IMR-90 (cell line): Measurements from ENCODE around the gene DHCR7. TPM values are rescaled to one million over a fixed set of nuclear protein-coding genes. Genes with fewer than 3 reads are reported as not detected.

Experiments
- ATAC-seq: fragments of 200-7000 bp; cut with Tn5 transposase; 2 replicates; pipeline ENCODE4 v1.9.1; 2020; ENCODE audit warnings: low read depth, mild to moderate bottlenecking, moderate library complexity
- BruUV-seq: library from RNA; stranded (reverse); fragments of 400-500 nt; replicated peaks from 2 replicates; lab custom pipeline; 2021; lab: Mats Ljungman, UMichigan
- CTCF ChIA-PET: fragments of 300-600 bp; formaldehyde crosslinking; extraction: SDS; loops from one replicate; lab custom pipeline; 2021; ENCODE audit warnings: antibody characterized with exemption; lab: Yijun Ruan, JAX
- POLR2A ChIA-PET: fragments of 300-600 bp; sonication (Branson Sonifier 250); formaldehyde crosslinking; loops from one replicate; lab custom pipeline; 2022; ENCODE audit warnings: antibody characterized with exemption; ENCODE audit not compliant: unreplicated experiment; lab: Charles Lee
- DNase-seq: peaks from one replicate; pipeline ENCODE4 v3.0.0; 2013
- H2AFZ ChIP-seq: replicated peaks from 2 replicates; pipeline ENCODE3; 2013; ENCODE audit warnings: low read length, mild to moderate bottlenecking; ENCODE audit not compliant: poor library complexity
- H2AK5ac ChIP-seq: 2 replicates; pipeline ENCODE4 v1.6.1; 2013; ENCODE audit warnings: low read depth, low read length, inconsistent platforms
- H2AK9ac ChIP-seq: replicated peaks from 2 replicates; pipeline ENCODE3; 2013; ENCODE audit warnings: mild to moderate bottlenecking, low read depth, low read length, moderate library complexity; ENCODE audit not compliant: poor library complexity
- H2BK120ac ChIP-seq: 2 replicates; pipeline ENCODE4 v1.6.1; 2013; ENCODE audit warnings: low read depth, low read length, inconsistent platforms
- H2BK15ac ChIP-seq: 3 replicates; pipeline ENCODE4 v1.6.1; 2013; ENCODE audit warnings: low read depth, low read length, inconsistent platforms
- H2BK20ac ChIP-seq: 2 replicates; pipeline ENCODE4 v1.6.1; 2013; ENCODE audit warnings: low read depth, mild to moderate bottlenecking, inconsistent platforms, low read length, moderate library complexity
- H2BK5ac ChIP-seq: 2 replicates; pipeline ENCODE4 v1.6.1; 2013; ENCODE audit warnings: mild to moderate bottlenecking, low read depth, low read length, inconsistent platforms; ENCODE audit not compliant: poor library complexity, severe bottlenecking
- H3K14ac ChIP-seq: replicated peaks from 2 replicates; pipeline ENCODE4 v1.6.1; 2013; ENCODE audit warnings: low read depth, low read length, inconsistent platforms
- H3K18ac ChIP-seq: 2 replicates; pipeline ENCODE4 v1.6.1; 2013; ENCODE audit warnings: low read depth, low read length, control low read depth
- H3K23ac ChIP-seq: 2 replicates; pipeline ENCODE4 v1.6.1; 2013; ENCODE audit warnings: low read depth, low read length, inconsistent platforms
- H3K27ac ChIP-seq: 2 replicates; pipeline ENCODE4 v1.5.1; 2013; ENCODE audit warnings: mild to moderate bottlenecking, control low read depth, low read length; ENCODE audit not compliant: insufficient read depth
- H3K27me3 ChIP-seq: 2 replicates; pipeline ENCODE4 v1.6.1; 2013; ENCODE audit warnings: low read length; ENCODE audit not compliant: control insufficient read depth, insufficient read depth
- H3K36me3 ChIP-seq: 2 replicates; pipeline ENCODE4 v1.6.1; 2013; ENCODE audit warnings: low read length, mixed read lengths; ENCODE audit not compliant: control insufficient read depth, insufficient read depth
- H3K4ac ChIP-seq: 2 replicates; pipeline ENCODE4 v1.6.1; 2013; ENCODE audit warnings: low read depth, low read length, inconsistent platforms
- H3K4me1 ChIP-seq: 2 replicates; pipeline ENCODE4 v1.6.1; 2013; ENCODE audit warnings: low read length, mixed read lengths; ENCODE audit not compliant: control insufficient read depth, insufficient read depth
- H3K4me2 ChIP-seq: 2 replicates; pipeline ENCODE4 v1.6.1; 2013; ENCODE audit warnings: low read depth, mild to moderate bottlenecking, control low read depth, low read length, moderate library complexity
- H3K4me3 ChIP-seq: 2 replicates; pipeline ENCODE4 v1.5.1; 2013; ENCODE audit warnings: low read depth, mild to moderate bottlenecking, control low read depth, low read length, moderate library complexity; ENCODE audit not compliant: insufficient read depth
- H3K56ac ChIP-seq: 2 replicates; pipeline ENCODE4 v1.6.1; 2013; ENCODE audit warnings: low read length, inconsistent platforms; ENCODE audit not compliant: insufficient read depth; ENCODE audit errors: extremely low read depth
- H3K79me1 ChIP-seq, 2 experiments: 2 replicates each; pipeline ENCODE4 v1.6.1; 2013; ENCODE audit warnings: low read length in 2 of 2, inconsistent platforms in 1 of 2, low read depth in 1 of 2
- H3K9ac ChIP-seq: 2 replicates; pipeline ENCODE4 v1.6.1; 2013; ENCODE audit warnings: low read depth, low read length, control low read depth
- H3K9me1 ChIP-seq: 2 replicates; pipeline ENCODE4 v1.6.1; 2013; ENCODE audit warnings: low read length, inconsistent platforms; ENCODE audit not compliant: insufficient read depth
- H3K9me3 ChIP-seq: 2 replicates; pipeline ENCODE4 v1.6.1; 2013; ENCODE audit warnings: low read length; ENCODE audit not compliant: control insufficient read depth, insufficient read depth
- H4K20me1 ChIP-seq: 2 replicates; pipeline ENCODE4 v1.6.1; 2013; ENCODE audit warnings: low read length, inconsistent platforms; ENCODE audit not compliant: insufficient read depth
- H4K5ac ChIP-seq: 2 replicates; pipeline ENCODE4 v1.6.1; 2013; ENCODE audit warnings: mild to moderate bottlenecking, low read depth, low read length, control low read depth
- H4K8ac ChIP-seq, 2 experiments: 2 replicates each; pipeline ENCODE4 v1.6.1; 2013; ENCODE audit warnings: low read depth in 2 of 2, low read length in 2 of 2, control low read depth in 1 of 2, inconsistent platforms in 1 of 2
- H4K91ac ChIP-seq: 2 replicates; pipeline ENCODE4 v1.6.1; 2013; ENCODE audit warnings: low read depth, low read length, inconsistent platforms; ENCODE audit not compliant: insufficient read depth
- MAZ ChIP-seq: IDR thresholded peaks from 2 replicates; pipeline ENCODE4 v1.6.1; 2012; ENCODE audit warnings: low read depth, mild to moderate bottlenecking, low read length, improper control_type of control experiment, moderate library complexity, borderline replicate concordance
- POLR2A ChIP-seq: IDR thresholded peaks from 2 replicates; pipeline ENCODE4 v1.6.1; 2012; ENCODE audit warnings: mild to moderate bottlenecking, low read depth, low read length
- RCOR1 ChIP-seq: IDR thresholded peaks from 2 replicates; pipeline ENCODE4 v1.6.1; 2012; ENCODE audit warnings: mild to moderate bottlenecking, low read length, improper control_type of control experiment; ENCODE audit not compliant: insufficient replicate concordance
- WGBS, 2 experiments: methylation state at CpG; one replicate each; pipeline versions ENCODE4 v1.1.5 to v1.1.7; 2013; ENCODE audit warnings: missing lambda C conversion rate in 2 of 2; ENCODE audit not compliant: insufficient read length in 1 of 2; ENCODE audit errors: extremely low coverage in 2 of 2; 5-methylcytosine and 5-hydroxymethylcytosine counted together
- dilution Hi-C: fragments of 300-500 bp; cut with HindIII; formaldehyde crosslinking; loops from one replicate; pipeline ENCODE4 v1.14.3; 2018; ENCODE audit warnings: low sequenced_read_pairs; ENCODE audit not compliant: unreplicated experiment
- in situ Hi-C: fragments of 300-500 bp; cut with MboI; formaldehyde crosslinking; loops from 3 replicates; pipeline ENCODE4 v1.14.3; 2019; ENCODE audit warnings: low sequenced_read_pairs, inconsistent platforms, mixed read lengths
- intact Hi-C: fragments of 100-400 bp; cut with micrococcal nuclease; formaldehyde crosslinking; loops from 2 replicates; pipeline ENCODE4 v1.10.0; 2022
- polyA plus RNA-seq, 3 experiments: library from polyadenylated mRNA; depleted of rRNA; stranded (reverse); fragments of >200 nt; gene quantifications; 2 replicates each; pipeline ENCODE4 v1.2.3, GENCODE V29; 2012; ENCODE audit warnings: low replicate concordance in 1 of 3
- total RNA-seq: library from RNA; depleted of rRNA; stranded (reverse); fragments of >200 nt; gene quantifications from 2 replicates; pipeline ENCODE4 v1.2.3, GENCODE V29; 2012

Gene DHCR7
- total and polyA plus RNA-seq, 2 of the 4 experiments (the other 2 are of a cell fraction) = 22.0 to 43.3 TPM

GRCh38 chr11:71459076-71459766 is 11.0 kb upstream of the DHCR7 start:
- Histone ChIP-seq H3K23ac (no peak overlapping the region), H2BK120ac (no peak overlapping the region), H2BK15ac (no peak overlapping the region), H3K9ac (no peak overlapping the region), H4K91ac (no peak overlapping the region), H3K4me1 (no peaks in the 10 kb centered on the region), H3K56ac (no peak overlapping the region), H3K14ac (no peak overlapping the region), H2AFZ (no peak overlapping the region), H3K4me3 (no peak overlapping the region), H3K27ac (no peak overlapping the region), H3K18ac (no peak overlapping the region), H3K4me2 (no peak overlapping the region), H3K9me3 (no peaks in the 10 kb centered on the region), H2BK5ac (no peak overlapping the region), H2AK9ac (no peak overlapping the region), H2BK20ac (no peak overlapping the region), H3K36me3 (peaks cover 62% of the 10 kb centered on the region), H4K5ac (no peak overlapping the region), H2AK5ac (no peak overlapping the region), H3K9me1 (no peaks in the 10 kb centered on the region; the same call in 1 of the 2 replicates), H3K27me3 (no peaks in the 10 kb centered on the region), H3K4ac (no peak overlapping the region), H4K20me1 (0 out of 2 replicates have a peak, but pooled peaks cover 5% of the 10 kb centered on the region), H3K79me1 (peaks cover 21 to 26% of the 10 kb centered on the region in 2 experiments), H4K8ac (no peak overlapping the region)
- POLR2A ChIA-PET = no interaction called here
- no peak for TF ChIP-seq RCOR1
- TF ChIP-seq MAZ = no peak
- TF ChIP-seq POLR2A = no peak
- 92% methylated on average over 13 of the region's 23 CpGs; no CpG with 5 or more reads in 1 of the 2 experiments for WGBS, 2 experiments
- BruUV-seq = no TSS peak
- in situ Hi-C loops = no loop called here
- intact Hi-C loops = no loop called here
- CTCF ChIA-PET = no interaction called here
- dilution Hi-C loops = no loop called here
- DNase-seq (no peak), ATAC-seq (no peak)
